BJ (cell line): Measurements from ENCODE around the gene COL1A1. TPM values are rescaled to one million over a fixed set of nuclear protein-coding genes. Genes with fewer than 3 reads are reported as not detected.

ENCODE experiments used
- CTCF ChIA-PET: fragments of 350-600 bp; formaldehyde crosslinking; extraction: SDS; loops from one replicate; lab custom pipeline; 2021; ENCODE audit warnings: antibody characterized with exemption, inconsistent platforms; lab: Yijun Ruan, JAX
- POLR2A ChIA-PET: fragments of 300-600 bp; sonication (Branson Sonifier 250); formaldehyde crosslinking; extraction: SDS; loops from one replicate; lab custom pipeline; 2021; ENCODE audit warnings: antibody characterized with exemption; lab: Charles Lee
- DNase-seq: peaks from one replicate; pipeline ENCODE4 v3.0.0-alpha.2; 2011; ENCODE audit warnings: low read depth
- H3K27me3 ChIP-seq: 2 replicates; pipeline ENCODE4 v1.6.0; 2011; ENCODE audit warnings: low read length; ENCODE audit not compliant: control insufficient read depth, insufficient read depth
- H3K36me3 ChIP-seq: 2 replicates; pipeline ENCODE4 v1.5.1; 2011; ENCODE audit warnings: low read length; ENCODE audit not compliant: control insufficient read depth, insufficient read depth
- H3K4me3 ChIP-seq: 2 replicates; pipeline ENCODE4 v1.5.1; 2011; ENCODE audit warnings: low read depth, mild to moderate bottlenecking, control low read depth, low read length
- polyA plus RNA-seq: library from polyadenylated mRNA; depleted of rRNA; stranded (reverse); fragments of >200 nt; gene quantifications from 2 replicates; pipeline ENCODE4 v1.2.3, GENCODE V29; 2011; rRNA removed
- small RNA-seq: library from RNA; depleted of rRNA; stranded (forward); fragments of <200 nt; gene quantifications from one replicate; pipeline ENCODE3, GENCODE V24; 2012; ENCODE audit warnings: low replicate concordance, low read depth; ENCODE audit not compliant: insufficient read length
- TF ChIP-seq, protein P1 (sequence below): IDR thresholded peaks from 2 replicates; pipeline ENCODE4 v1.5.1; 2011; ENCODE audit warnings: low read depth, mild to moderate bottlenecking, control low read depth, inconsistent platforms, low read length, moderate library complexity; ENCODE audit not compliant: insufficient read depth

The COL1A1 gene
- polyA plus RNA-seq, 1 experiment = 2,161 TPM

GRCh38 chr17:50134206-50135110, 67.0 kb downstream of the COL1A1 start:
- Histone ChIP-seq H3K27me3 (no peaks in the 10 kb centered on the region), H3K4me3 (no peak overlapping the region), H3K36me3 (peaks cover 42% of the 10 kb centered on the region)
- POLR2A ChIA-PET = no interaction called here
- no peak for DNase-seq
- CTCF ChIA-PET = interaction anchor here (3.4 kb wide), 1 partner anchor 12 kb away, joined by 20 read pairs; no protein-coding TSS in a partner anchor
- TF ChIP-seq, protein P1, sequence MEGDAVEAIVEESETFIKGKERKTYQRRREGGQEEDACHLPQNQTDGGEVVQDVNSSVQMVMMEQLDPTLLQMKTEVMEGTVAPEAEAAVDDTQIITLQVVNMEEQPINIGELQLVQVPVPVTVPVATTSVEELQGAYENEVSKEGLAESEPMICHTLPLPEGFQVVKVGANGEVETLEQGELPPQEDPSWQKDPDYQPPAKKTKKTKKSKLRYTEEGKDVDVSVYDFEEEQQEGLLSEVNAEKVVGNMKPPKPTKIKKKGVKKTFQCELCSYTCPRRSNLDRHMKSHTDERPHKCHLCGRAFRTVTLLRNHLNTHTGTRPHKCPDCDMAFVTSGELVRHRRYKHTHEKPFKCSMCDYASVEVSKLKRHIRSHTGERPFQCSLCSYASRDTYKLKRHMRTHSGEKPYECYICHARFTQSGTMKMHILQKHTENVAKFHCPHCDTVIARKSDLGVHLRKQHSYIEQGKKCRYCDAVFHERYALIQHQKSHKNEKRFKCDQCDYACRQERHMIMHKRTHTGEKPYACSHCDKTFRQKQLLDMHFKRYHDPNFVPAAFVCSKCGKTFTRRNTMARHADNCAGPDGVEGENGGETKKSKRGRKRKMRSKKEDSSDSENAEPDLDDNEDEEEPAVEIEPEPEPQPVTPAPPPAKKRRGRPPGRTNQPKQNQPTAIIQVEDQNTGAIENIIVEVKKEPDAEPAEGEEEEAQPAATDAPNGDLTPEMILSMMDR = no peak; the same call in 1 of the 2 replicates

GRCh38 chr17:50133769-50134099, 67.7 kb downstream of the COL1A1 start:
- POLR2A ChIA-PET = no interaction called here
- no peak overlapping the region for H3K4me3 ChIP-seq
- TF ChIP-seq, protein P1 = no peak
- H3K27me3 ChIP-seq = no peaks in the 10 kb centered on the region
- H3K36me3 ChIP-seq = peaks cover 35% of the 10 kb centered on the region
- DNase-seq = no peak
- CTCF ChIA-PET = no interaction called here

Small RNA genes within 50 kb of the gene (small RNA-seq; reads per million reads assigned to genes)
- gene SUMO2P7 = not detected

Other genes starting within 250 kb of the COL1A1 start
- gene DLX4, start 232.4 kb downstream of the COL1A1 start, polyA plus RNA-seq = 0.18 and 0.29 TPM in 2 replicates
- gene DLX3, start 206.4 kb downstream of the COL1A1 start, polyA plus RNA-seq = 0.06 TPM in 1 of 2 replicates, not detected in the other
- 71.9 and 184 TPM in 2 replicates for gene ITGA3, start 145.5 kb downstream of the COL1A1 start, polyA plus RNA-seq
- gene PDK2, start 106.3 kb downstream of the COL1A1 start, polyA plus RNA-seq = 79.3 and 155 TPM in 2 replicates
- gene SAMD14, start 71.5 kb downstream of the COL1A1 start, polyA plus RNA-seq = 2.7 and 5.3 TPM in 2 replicates
- 17.2 and 19.3 TPM in 2 replicates for gene PPP1R9B, start 51.0 kb downstream of the COL1A1 start, polyA plus RNA-seq
- 0.09 and 0.40 TPM in 2 replicates for gene SGCA, start 35.6 kb downstream of the COL1A1 start, polyA plus RNA-seq
- gene TMEM92, start 72.8 kb upstream of the COL1A1 start, polyA plus RNA-seq = 0.58 and 0.67 TPM in 2 replicates
- 15.4 and 25.0 TPM in 2 replicates for gene XYLT2, start 144.5 kb upstream of the COL1A1 start, polyA plus RNA-seq
- gene MRPL27, start 171.6 kb upstream of the COL1A1 start, polyA plus RNA-seq = 115 and 142 TPM in 2 replicates
- 5.3 and 5.9 TPM in 2 replicates for gene EME1, start 171.6 kb upstream of the COL1A1 start, polyA plus RNA-seq
- gene LRRC59, start 195.9 kb upstream of the COL1A1 start, polyA plus RNA-seq = 110 and 119 TPM in 2 replicates
- gene ACSF2, start 224.6 kb upstream of the COL1A1 start, polyA plus RNA-seq = 19.9 and 25.4 TPM in 2 replicates